ENCODE data around the gene CAMKMT.

The CAMKMT gene

DNA sequence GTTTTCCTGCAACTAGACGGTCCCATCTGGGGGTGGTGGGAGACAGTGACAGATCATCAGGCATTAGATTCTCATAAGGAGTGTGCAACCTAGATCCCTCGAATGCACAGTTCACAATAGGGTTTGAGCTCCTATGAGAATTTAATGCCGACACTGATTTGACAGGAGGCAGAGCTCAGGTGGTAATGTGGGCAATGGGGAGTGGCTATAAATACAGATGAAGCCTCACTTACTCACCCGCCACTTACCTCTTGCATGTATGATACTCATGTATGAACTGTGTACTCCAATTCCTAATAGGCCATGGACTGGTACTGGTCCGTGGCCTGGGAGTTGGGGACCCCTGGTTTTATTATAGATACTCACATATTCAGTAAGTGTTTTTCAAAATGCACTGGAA is 457.3 kb downstream of the CAMKMT start:
- DNase-seq (ENCODE audit: low read depth in 2 of 3, low spot score in 1 of 3): no peak

DNA sequence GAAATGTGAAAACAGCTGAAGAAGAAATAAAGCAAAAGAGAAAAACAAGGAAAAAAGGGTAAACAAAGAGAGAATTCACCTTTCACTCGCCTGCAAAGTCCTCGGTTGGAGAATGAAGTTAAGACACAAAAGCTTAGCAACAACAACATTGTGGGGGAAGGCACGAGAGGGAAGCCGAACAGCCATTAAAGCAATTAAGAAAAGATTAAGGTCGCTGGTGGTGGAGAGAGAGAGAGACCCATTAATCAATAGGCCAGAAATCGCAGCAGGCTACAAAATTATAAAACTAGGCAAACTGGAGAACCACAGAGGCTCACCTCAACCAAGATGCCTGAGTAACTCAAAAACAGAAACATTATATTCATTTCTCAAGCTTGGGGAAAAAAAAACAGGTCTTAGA is 459.8 kb downstream of the CAMKMT start:
- no peak for DNase-seq (ENCODE audit: low read depth in 2 of 3, low spot score in 1 of 3)

DNA sequence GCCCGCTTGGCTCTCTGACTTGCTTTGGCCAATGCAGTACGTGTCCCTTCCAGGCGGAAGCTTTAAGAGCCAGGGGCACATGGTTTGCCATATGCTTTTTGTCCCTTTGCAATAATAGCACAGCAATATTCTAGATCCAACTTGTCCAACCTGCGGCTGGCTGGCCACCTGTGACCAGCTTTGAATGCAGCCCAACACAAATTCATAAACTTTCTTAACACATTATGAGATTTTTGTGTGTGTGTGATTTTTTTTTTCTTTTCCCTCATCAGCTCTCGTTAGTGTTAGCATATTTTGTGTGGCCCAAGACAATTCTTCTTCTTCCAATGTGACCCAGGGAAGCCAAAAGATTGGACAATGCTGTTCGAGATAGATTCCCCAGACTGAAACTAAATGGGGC is 460.4 kb downstream of the CAMKMT start:
- DNase-seq (ENCODE audit: low read depth in 2 of 3, low spot score in 1 of 3): no peak

Data from stimulated activated CD4-positive, alpha-beta T cell treated with anti-CD3 and anti-CD28 coated beads, Interleukin-12 subunit alpha, Interleukin-12 subunit beta, amount 100 ng/mL, for 48 hours (primary cell).